Thyroid gland (tissue), 4 donors: Measurements from ENCODE around the gene TAS1R2.

ENCODE experiments used
- CTCF ChIP-seq, 6 experiments: fragments of 200-600 bp in 3 of 6; fragments of 450-650 bp in 3 of 6; sonication (generic) in 3 of 6; IDR thresholded peaks; one replicate each; pipeline ENCODE4 v1.5.1; 2016 to 2019; ENCODE audit warnings: antibody characterized with exemption in 6 of 6, mild to moderate bottlenecking in 2 of 6, inconsistent platforms in 1 of 6, moderate library complexity in 1 of 6
- POLR2A ChIP-seq, 2 donors: fragments of 450-650 bp; IDR thresholded peaks; one replicate each; pipeline ENCODE4 v1.6.1; 2017; ENCODE audit warnings: antibody characterized with exemption in 2 of 2, mild to moderate bottlenecking in 2 of 2, moderate library complexity in 1 of 2

GRCh38 chr1:18879791-18880309 is 20.4 kb upstream of the TAS1R2 start:
- TF ChIP-seq CTCF (IDR thresholded peaks at IDR 0.05) (no peak), POLR2A (IDR thresholded peaks at IDR 0.05) (no peak)
